Measurements from ENCODE around the gene ASB15. TPM values are rescaled to one million over a fixed set of nuclear protein-coding genes. Genes with fewer than 3 reads are reported as not detected.

ASB15 gene
- total and polyA plus RNA-seq, 2 of the 4 experiments (the other 2 are of a cell fraction): not detected

- Histone ChIP-seq H4K91ac (ENCODE audit: insufficient read depth, low read depth, low read length) (no peak overlapping the region), H3K9me1 (ENCODE audit: insufficient read depth, low read length) (no peaks in the 10 kb centered on the region), H3K56ac (ENCODE audit: extremely low read depth, insufficient read depth, low read length) (no peak overlapping the region), H2AFZ (replicated peaks; ENCODE audit: low read length, poor library complexity) (no peak overlapping the region), H3K23ac (ENCODE audit: low read depth, low read length) (no peak overlapping the region), H2BK120ac (ENCODE audit: low read depth, low read length) (no peak overlapping the region), H3K4me3 (ENCODE audit: insufficient read depth, low read depth, low read length) (no peak overlapping the region), H3K27me3 (ENCODE audit: control insufficient read depth, insufficient read depth, low read length) (no peaks in the 10 kb centered on the region), H3K4me2 (ENCODE audit: low read depth, low read length) (no peak overlapping the region), H2BK5ac (ENCODE audit: low read depth, low read length, poor library complexity, severe bottlenecking) (no peak overlapping the region), H3K14ac (replicated peaks; ENCODE audit: low read depth, low read length) (no peak overlapping the region), H3K79me1 (ENCODE audit: low read depth in 1 of 2, low read length in 2 of 2) (no peaks in the 10 kb centered on the region), H4K5ac (ENCODE audit: low read depth, low read length) (no peak overlapping the region), H3K27ac (ENCODE audit: insufficient read depth, low read length) (no peak overlapping the region), H2BK15ac (ENCODE audit: low read depth, low read length) (no peak overlapping the region), H2AK5ac (ENCODE audit: low read depth, low read length) (no peak overlapping the region), H3K18ac (ENCODE audit: low read depth, low read length) (no peak overlapping the region), H4K8ac (ENCODE audit: low read depth in 2 of 2, low read length in 2 of 2) (no peak overlapping the region), H3K4me1 (ENCODE audit: control insufficient read depth, insufficient read depth, low read length) (peaks cover 4% of the 10 kb centered on the region; the same call in 1 of the 2 replicates), H3K4ac (ENCODE audit: low read depth, low read length) (no peak overlapping the region), H4K20me1 (ENCODE audit: insufficient read depth, low read length) (no peaks in the 10 kb centered on the region), H3K9me3 (ENCODE audit: control insufficient read depth, insufficient read depth, low read length) (no peaks in the 10 kb centered on the region), H2AK9ac (replicated peaks; ENCODE audit: low read depth, low read length, poor library complexity) (no peak overlapping the region), H3K36me3 (ENCODE audit: control insufficient read depth, insufficient read depth, low read length) (peaks cover under 1% of the 10 kb centered on the region; the same call in 1 of the 2 replicates), H3K9ac (ENCODE audit: low read depth, low read length) (no peak overlapping the region), H2BK20ac (ENCODE audit: low read depth, low read length) (no peak overlapping the region)
- peak; percentile 51 for ATAC-seq (ENCODE audit: low read depth)
- peak; percentile 13 for DNase-seq
- intact Hi-C loops (cut with micrococcal nuclease): no loop called here
- in situ Hi-C loops (cut with MboI; ENCODE audit: low sequenced_read_pairs): no loop called here
- dilution Hi-C loops (cut with HindIII; ENCODE audit: low sequenced_read_pairs, unreplicated experiment): no loop called here
- BruUV-seq (replicated peaks): no TSS peak
- 20% methylated on average over 1 of the region's 2 CpGs; no CpG with 5 or more reads in 1 of the 2 experiments for WGBS, 2 experiments (ENCODE audit: extremely low coverage in 2 of 2, insufficient read length in 1 of 2)
- ChIA-PET POLR2A (ENCODE audit: unreplicated experiment) (no interaction called here), CTCF (interaction anchor here (0.6 kb wide), 1 partner anchor 19 kb away, joined by 3 read pairs; the partner anchor contains the start of gene LMOD2)
- TF ChIP-seq BHLHE40 (IDR thresholded peaks at IDR 0.05; ENCODE audit: low read depth, low read length): no peak
- TF ChIP-seq MAFK (IDR thresholded peaks at IDR 0.05; ENCODE audit: low read depth, low read length): no peak
- TF ChIP-seq SMC3 (IDR thresholded peaks at IDR 0.05; ENCODE audit: low read depth, low read length): no peak
- no peak for TF ChIP-seq RCOR1 (IDR thresholded peaks at IDR 0.05; ENCODE audit: insufficient replicate concordance, low read length)
- no peak for TF ChIP-seq POLR2A (IDR thresholded peaks at IDR 0.05; ENCODE audit: low read depth, low read length)
- TF ChIP-seq NFE2L2 (IDR thresholded peaks at IDR 0.05; ENCODE audit: low read depth, low read length): no peak
- TF ChIP-seq ELK1 (IDR thresholded peaks at IDR 0.05; ENCODE audit: borderline replicate concordance, low read depth, low read length): no peak
- TF ChIP-seq CHD1 (IDR thresholded peaks at IDR 0.05; ENCODE audit: low read depth, low read length): no peak
- no peak for TF ChIP-seq RAD21 (IDR thresholded peaks at IDR 0.05; ENCODE audit: low read length)
- no peak for TF ChIP-seq RFX5 (IDR thresholded peaks at IDR 0.05; ENCODE audit: low read depth, low read length)
- TF ChIP-seq FOS (IDR thresholded peaks at IDR 0.05; ENCODE audit: low read depth, low read length): no peak
- TF ChIP-seq, protein P1, sequence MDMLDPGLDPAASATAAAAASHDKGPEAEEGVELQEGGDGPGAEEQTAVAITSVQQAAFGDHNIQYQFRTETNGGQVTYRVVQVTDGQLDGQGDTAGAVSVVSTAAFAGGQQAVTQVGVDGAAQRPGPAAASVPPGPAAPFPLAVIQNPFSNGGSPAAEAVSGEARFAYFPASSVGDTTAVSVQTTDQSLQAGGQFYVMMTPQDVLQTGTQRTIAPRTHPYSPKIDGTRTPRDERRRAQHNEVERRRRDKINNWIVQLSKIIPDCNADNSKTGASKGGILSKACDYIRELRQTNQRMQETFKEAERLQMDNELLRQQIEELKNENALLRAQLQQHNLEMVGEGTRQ (IDR thresholded peaks at IDR 0.05; ENCODE audit: low read depth, low read length): no peak
- TF ChIP-seq CEBPB (IDR thresholded peaks at IDR 0.05; ENCODE audit: low read depth, low read length): no peak
- TF ChIP-seq CTCF (conservative IDR thresholded peaks at IDR 0.05; ENCODE audit: low read depth, low read length): no peak
- TF ChIP-seq MXI1 (IDR thresholded peaks at IDR 0.05; ENCODE audit: borderline replicate concordance, low read depth, low read length): no peak
These were observed 73.0 kb downstream of the ASB15 start for GRCh38 chr7:123674399-123675180.

Measured in IMR-90 (cell line).